ENCODE results near the gene NID1. TPM values are rescaled to one million over a fixed set of nuclear protein-coding genes. Genes with fewer than 3 reads are reported as not detected.
A peak's percentile ranks its signal among the peaks of the same experiment; 100 is the strongest.

NID1 gene
- total and polyA plus RNA-seq, 9 of the 15 experiments (the other 6 are each of a cell fraction or from before 2014, with no cell fraction given) = 0.22 TPM; not detected in 8

GRCh38 chr1:235986869-235987268, 78.0 kb downstream of the NID1 start:
- FAIRE-seq (peak; percentile 35), DNase-seq (ENCODE audit: extremely low read depth in 1 of 4, low spot score in 3 of 4) (no peak), ATAC-seq (no peak)
- WGBS (ENCODE audit: insufficient coverage, low coverage, missing lambda C conversion rate) = 0% methylated on average over 3 of the region's 3 CpGs
- POLR2A ChIA-PET = interaction anchor here (0.7 kb wide), 1 partner anchor 9 kb away, joined by 3 read pairs; no protein-coding TSS in a partner anchor
- peaks cover 8 to 18% of the 10 kb centered on the region in 2 experiments; a peak in 4 of 5 replicates for H3K27me3 ChIP-seq (ENCODE audit: control insufficient read depth in 2 of 2, insufficient read depth in 2 of 2, low read length in 2 of 2)
- in situ Hi-C loops (cut with MboI) = no loop called here
- no peak overlapping the region for H2AFZ ChIP-seq (ENCODE audit: low read depth, low read length)
- no peak overlapping the region for H3K9ac ChIP-seq (ENCODE audit: insufficient read depth in 1 of 2, low read depth in 2 of 2, low read length in 2 of 2)
- H3K4me2 ChIP-seq (ENCODE audit: insufficient read depth, low read length) = no peak overlapping the region
- no peaks in the 10 kb centered on the region for H3K79me2 ChIP-seq (ENCODE audit: control insufficient read depth, insufficient read depth, low read length)
- no TSS peak for BruUV-seq (replicated peaks)
- no peaks in the 10 kb centered on the region for H3K4me1 ChIP-seq (replicated peaks in 1 of 2; ENCODE audit: control insufficient read depth in 2 of 2, insufficient read depth in 2 of 2, low read length in 2 of 2)
- intact Hi-C loops (cut with micrococcal nuclease) = no loop called here
- no peaks in the 10 kb centered on the region for H3K9me3 ChIP-seq (replicated peaks; ENCODE audit: control insufficient read depth, insufficient read depth, low read depth, low read length)
- CTCF ChIA-PET (ENCODE audit: low intra/inter-chr PET ratio) = no interaction called here
- no peaks in the 10 kb centered on the region for H3K9me1 ChIP-seq (ENCODE audit: control insufficient read depth, insufficient read depth, low read length)
- no peaks in the 10 kb centered on the region for H3K36me3 ChIP-seq (ENCODE audit: control insufficient read depth, insufficient read depth, low read length)
- TF ChIP-seq SP2 (IDR thresholded peaks at IDR 0.05; ENCODE audit: extremely low read depth, low read depth, low read length, poor library complexity, severe bottlenecking) (no peak), ZFP1 (CRISPR knock-in tag; IDR thresholded peaks at IDR 0.05) (no peak), RFX1 (IDR thresholded peaks at IDR 0.05) (no peak), ZBTB5 (IDR thresholded peaks at IDR 0.05) (no peak), RBFOX2 (IDR thresholded peaks at IDR 0.05; ENCODE audit: low read depth, low read length) (no peak), RBM39 (optimal IDR thresholded peaks at IDR 0.05; ENCODE audit: low read depth, low read length) (no peak), HNRNPL (IDR thresholded peaks at IDR 0.05; ENCODE audit: low read depth, low read length) (no peak), TARDBP (IDR thresholded peaks at IDR 0.05) (no peak), ELF1 (tag; IDR thresholded peaks at IDR 0.05) (no peak), ZNF121 (CRISPR knock-in tag; conservative IDR thresholded peaks at IDR 0.05) (no peak), ETV6 (IDR thresholded peaks at IDR 0.05; ENCODE audit: borderline replicate concordance in 1 of 2, low read depth in 2 of 2, low read length in 1 of 2) (no peak), ETV6 (CRISPR knock-in tag; IDR thresholded peaks at IDR 0.05; ENCODE audit: borderline replicate concordance) (no peak), ATF2 (CRISPR knock-in tag; IDR thresholded peaks at IDR 0.05) (no peak)
- no peak overlapping the region for H3K27ac ChIP-seq (ENCODE audit: extremely low read depth, low read depth, low read length)
- no peak overlapping the region for H3K4me3 ChIP-seq
- H4K20me1 ChIP-seq (replicated peaks; ENCODE audit: control insufficient read depth, insufficient read depth, low read length) = no peaks in the 10 kb centered on the region; the same call in none of the 2 replicates

Data from K562 (cell line).